NCI-H774 (cell line): ENCODE results near the gene LYPD3.
A peak's percentile ranks its signal among the peaks of the same experiment; 100 is the strongest.

Experiments used
- DNase-seq: peaks from one replicate; lab custom pipeline; 2025; lab: John Stamatoyannopoulos, UW

The LYPD3 gene

GRCh38 chr19:43485951-43486350 is 20.5 kb upstream of the LYPD3 start:
- no peak for DNase-seq

GRCh38 chr19:43483281-43483680 is 17.9 kb upstream of the LYPD3 start:
- no peak for DNase-seq

GRCh38 chr19:43482193-43482592 is 16.8 kb upstream of the LYPD3 start:
- no peak for DNase-seq

GRCh38 chr19:43481701-43482100 is 16.3 kb upstream of the LYPD3 start:
- DNase-seq = no peak

GRCh38 chr19:43480574-43480973 is 15.2 kb upstream of the LYPD3 start:
- no peak for DNase-seq

GRCh38 chr19:43479961-43480561 is 14.7 kb upstream of the LYPD3 start:
- DNase-seq = no peak

- DNase-seq = no peak
These were observed 13.8 kb upstream of the LYPD3 start for GRCh38 chr19:43479226-43479625.

- DNase-seq = no peak
These were observed 12.9 kb upstream of the LYPD3 start for GRCh38 chr19:43478323-43478722.

- DNase-seq = no peak
These were observed 11.2 kb upstream of the LYPD3 start for GRCh38 chr19:43476606-43477005.

GRCh38 chr19:43474986-43475705 is 9.7 kb upstream of the LYPD3 start:
- DNase-seq = peak; percentile 92

GRCh38 chr19:43474487-43474886 is 9.1 kb upstream of the LYPD3 start:
- no peak for DNase-seq

- DNase-seq = no peak
These were observed 5.7 kb upstream of the LYPD3 start for GRCh38 chr19:43471091-43471490.

GRCh38 chr19:43470288-43470687 is 4.9 kb upstream of the LYPD3 start:
- DNase-seq = no peak

- no peak for DNase-seq
These were observed 3.7 kb upstream of the LYPD3 start for GRCh38 chr19:43469160-43469480.

GRCh38 chr19:43468354-43469159 is 3.1 kb upstream of the LYPD3 start:
- no peak for DNase-seq

- DNase-seq = no peak
These were observed 2.3 kb upstream of the LYPD3 start for GRCh38 chr19:43467730-43468129.

GRCh38 chr19:43467276-43467675 is 1.9 kb upstream of the LYPD3 start:
- no peak for DNase-seq

- DNase-seq = no peak
These were observed 1.4 kb upstream of the LYPD3 start for GRCh38 chr19:43466793-43467192.

GRCh38 chr19:43464134-43464775 is 1.2 kb downstream of the LYPD3 start:
- no peak for DNase-seq

- DNase-seq = peak; percentile 95
These were observed 1.9 kb downstream of the LYPD3 start for GRCh38 chr19:43463381-43464133.

GRCh38 chr19:43462785-43463380 is 2.5 kb downstream of the LYPD3 start:
- DNase-seq = no peak

GRCh38 chr19:43462383-43462782 is 3.0 kb downstream of the LYPD3 start:
- no peak for DNase-seq
